Endothelial cell of umbilical vein (primary cell): ENCODE data around the gene SCN5A.

Experiments
- EZH2 ChIP-seq: IDR thresholded peaks from 2 replicates; pipeline ENCODE4 v1.6.1; 2012; ENCODE audit warnings: borderline replicate concordance, low read depth, mild to moderate bottlenecking, moderate library complexity, low read length, inconsistent platforms; ENCODE audit not compliant: severe bottlenecking
- TF ChIP-seq, protein P1 (sequence below), 2 donors: IDR thresholded peaks; 1 replicate in 1 of 2; 2 replicates in 1 of 2; pipeline ENCODE4 v1.5.1; 2011; ENCODE audit warnings: low read length in 2 of 2, mild to moderate bottlenecking in 2 of 2, moderate library complexity in 2 of 2, control low read depth in 1 of 2, inconsistent platforms in 1 of 2, low read depth in 1 of 2; ENCODE audit not compliant: insufficient read depth in 1 of 2; ENCODE audit errors: extremely low read depth in 1 of 2
- TF ChIP-seq, protein P2 (sequence below): IDR thresholded peaks from 2 replicates; pipeline ENCODE4 v1.6.1; 2011; ENCODE audit not compliant: insufficient read depth, insufficient read length

DNA sequence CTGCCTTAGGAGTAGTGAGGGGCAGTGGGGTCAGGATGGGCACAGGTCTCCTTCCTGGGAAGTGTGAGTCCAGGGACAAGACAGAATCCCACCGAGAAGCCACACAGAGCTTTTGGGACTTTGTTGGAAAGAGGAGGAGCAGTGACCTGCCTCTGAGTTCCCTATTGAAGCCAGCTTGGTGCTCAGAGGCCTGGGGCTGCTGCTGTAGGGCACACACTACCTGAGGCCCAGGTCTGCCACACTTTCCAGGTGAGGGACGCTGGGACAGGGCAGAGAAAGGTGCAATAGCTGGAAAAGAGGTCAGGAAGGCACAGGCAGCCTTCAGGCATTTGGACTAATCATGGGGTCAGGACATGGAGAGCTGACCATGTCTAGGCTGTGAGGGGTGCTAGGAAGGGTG lies 67.7 kb downstream of the SCN5A start:
- TF ChIP-seq, protein P1, sequence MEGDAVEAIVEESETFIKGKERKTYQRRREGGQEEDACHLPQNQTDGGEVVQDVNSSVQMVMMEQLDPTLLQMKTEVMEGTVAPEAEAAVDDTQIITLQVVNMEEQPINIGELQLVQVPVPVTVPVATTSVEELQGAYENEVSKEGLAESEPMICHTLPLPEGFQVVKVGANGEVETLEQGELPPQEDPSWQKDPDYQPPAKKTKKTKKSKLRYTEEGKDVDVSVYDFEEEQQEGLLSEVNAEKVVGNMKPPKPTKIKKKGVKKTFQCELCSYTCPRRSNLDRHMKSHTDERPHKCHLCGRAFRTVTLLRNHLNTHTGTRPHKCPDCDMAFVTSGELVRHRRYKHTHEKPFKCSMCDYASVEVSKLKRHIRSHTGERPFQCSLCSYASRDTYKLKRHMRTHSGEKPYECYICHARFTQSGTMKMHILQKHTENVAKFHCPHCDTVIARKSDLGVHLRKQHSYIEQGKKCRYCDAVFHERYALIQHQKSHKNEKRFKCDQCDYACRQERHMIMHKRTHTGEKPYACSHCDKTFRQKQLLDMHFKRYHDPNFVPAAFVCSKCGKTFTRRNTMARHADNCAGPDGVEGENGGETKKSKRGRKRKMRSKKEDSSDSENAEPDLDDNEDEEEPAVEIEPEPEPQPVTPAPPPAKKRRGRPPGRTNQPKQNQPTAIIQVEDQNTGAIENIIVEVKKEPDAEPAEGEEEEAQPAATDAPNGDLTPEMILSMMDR (IDR thresholded peaks at IDR 0.05; ENCODE audit: extremely low read depth in 1 of 2, insufficient read depth in 1 of 2, low read depth in 1 of 2, low read length in 2 of 2), result no peak
- no peak for TF ChIP-seq EZH2
- TF ChIP-seq, protein P2, sequence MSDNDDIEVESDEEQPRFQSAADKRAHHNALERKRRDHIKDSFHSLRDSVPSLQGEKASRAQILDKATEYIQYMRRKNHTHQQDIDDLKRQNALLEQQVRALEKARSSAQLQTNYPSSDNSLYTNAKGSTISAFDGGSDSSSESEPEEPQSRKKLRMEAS, result no peak
